ENCODE results near the gene LCE1A. TPM values are rescaled to one million over a fixed set of nuclear protein-coding genes. Genes with fewer than 3 reads are reported as not detected.

The LCE1A gene
- polyA plus RNA-seq, 3 donors: not detected

GRCh38 chr1:152801333-152801732, 25.9 kb upstream of the LCE1A start:
- no peaks in the 10 kb centered on the region for H3K79me2 ChIP-seq (ENCODE audit: insufficient read depth, low read length)
- Mint-ChIP-seq H3K27ac (no peak overlapping the region), H3K4me3 (no peak overlapping the region), H3K27me3 (ENCODE audit: low read depth in 3 of 3) (peaks cover 2 to 14% (median 9%) of the 10 kb centered on the region in 3 donors), H3K36me3 (no peaks in the 10 kb centered on the region), H3K4me1 (no peaks in the 10 kb centered on the region), H3K9me3 (peaks cover 0 to 3% (median 0%) of the 10 kb centered on the region in 7 donors)
- no peak overlapping the region for H2AFZ ChIP-seq (ENCODE audit: insufficient read depth, low read depth, low read length, poor library complexity, severe bottlenecking)
- no peak overlapping the region for H3K9ac ChIP-seq (ENCODE audit: insufficient read depth, low read length, poor library complexity, severe bottlenecking)
- H3K4me1 ChIP-seq (ENCODE audit: control insufficient read depth in 1 of 2, insufficient read depth in 2 of 2, low read length in 2 of 2): no peaks in the 10 kb centered on the region
- no peak overlapping the region for H3K27ac ChIP-seq (ENCODE audit: low read depth in 1 of 2, low read length in 2 of 2)
- no peak overlapping the region for H3K4me3 ChIP-seq (replicated peaks in 1 of 3; ENCODE audit: low read depth in 2 of 3, low read length in 3 of 3)
- TF ChIP-seq CTCF (IDR thresholded peaks at IDR 0.05): no peak
- no peaks in the 10 kb centered on the region for H3K9me3 ChIP-seq (replicated peaks in 1 of 2; ENCODE audit: control insufficient read depth in 1 of 2, insufficient read depth in 1 of 2, low read length in 2 of 2)
- H3K27me3 ChIP-seq (ENCODE audit: control insufficient read depth in 2 of 2, insufficient read depth in 2 of 2, low read length in 2 of 2): no peaks in the 10 kb centered on the region
- no peak for DNase-seq
- intact Hi-C loops (cut with micrococcal nuclease): no loop called here
- no peaks in the 10 kb centered on the region for H3K36me3 ChIP-seq (replicated peaks in 1 of 2; ENCODE audit: control insufficient read depth in 1 of 2, insufficient read depth in 2 of 2, low read length in 2 of 2)
- no peak overlapping the region for H3K4me2 ChIP-seq (replicated peaks; ENCODE audit: extremely low read depth, low read length, poor library complexity, severe bottlenecking)
- no peaks in the 10 kb centered on the region for H4K20me1 ChIP-seq (ENCODE audit: insufficient read depth, low read length)
- WGBS (ENCODE audit: insufficient coverage): 67% methylated on average over 1 of the region's 1 CpG

- Mint-ChIP-seq H3K4me3 (no peak within 1 kb of the TSS), H3K4me1 (no peaks in the 10 kb centered on the region), H3K9me3 (peaks cover 0 to 2% (median 0%) of the 10 kb centered on the region in 7 donors), H3K27me3 (ENCODE audit: low read depth in 3 of 3) (peaks cover 0 to 9% (median 5%) of the 10 kb centered on the region in 3 donors), H3K36me3 (no peaks in the 10 kb centered on the region), H3K27ac (no peak within 1 kb of the TSS)
- Histone ChIP-seq H3K4me2 (replicated peaks; ENCODE audit: extremely low read depth, low read length, poor library complexity, severe bottlenecking) (no peak within 1 kb of the TSS), H3K9me3 (replicated peaks in 1 of 2; ENCODE audit: control insufficient read depth in 1 of 2, insufficient read depth in 1 of 2, low read length in 2 of 2) (no peaks in the 10 kb centered on the region), H3K36me3 (replicated peaks in 1 of 2; ENCODE audit: control insufficient read depth in 1 of 2, insufficient read depth in 2 of 2, low read length in 2 of 2) (no peaks in the 10 kb centered on the region), H2AFZ (ENCODE audit: insufficient read depth, low read depth, low read length, poor library complexity, severe bottlenecking) (no peak within 1 kb of the TSS), H3K4me3 (replicated peaks in 1 of 3; ENCODE audit: low read depth in 2 of 3, low read length in 3 of 3) (no peak within 1 kb of the TSS), H3K4me1 (ENCODE audit: control insufficient read depth in 1 of 2, insufficient read depth in 2 of 2, low read length in 2 of 2) (no peaks in the 10 kb centered on the region), H3K9ac (ENCODE audit: insufficient read depth, low read length, poor library complexity, severe bottlenecking) (no peak within 1 kb of the TSS), H3K27ac (ENCODE audit: low read depth in 1 of 2, low read length in 2 of 2) (no peak within 1 kb of the TSS), H4K20me1 (ENCODE audit: insufficient read depth, low read length) (no peaks in the 10 kb centered on the region), H3K79me2 (ENCODE audit: insufficient read depth, low read length) (no peaks in the 10 kb centered on the region), H3K27me3 (ENCODE audit: control insufficient read depth in 2 of 2, insufficient read depth in 2 of 2, low read length in 2 of 2) (peaks cover 2 to 3% of the 10 kb centered on the region in 2 donors)
- TF ChIP-seq CTCF (IDR thresholded peaks at IDR 0.05): no peak
- no CpG with 5 or more reads among the region's 3 CpGs for WGBS (ENCODE audit: insufficient coverage)
- no peak for DNase-seq
- intact Hi-C loops (cut with micrococcal nuclease): no loop called here
These were observed 20.7 kb upstream of the LCE1A start, which contains the start of gene LCE1C for GRCh38 chr1:152806576-152806975. TSS of gene LCE1C (minus strand) at chr1:152806651. CDS start at chr1:152805478, 1,173 bp downstream.

Data from CD14-positive monocyte (primary cell).